SK-N-MC (cell line): ENCODE results near the gene TBL3.
A peak's percentile ranks its signal among the peaks of the same experiment; 100 is the strongest.

Experiments used
- DNase-seq: peaks from one replicate; pipeline ENCODE4 v3.0.0-alpha.2; 2011; ENCODE audit warnings: low read depth, low spot score
- H3K27ac ChIP-seq: fragments of 200-600 bp; sonication (generic); 2 replicates; pipeline ENCODE4 v1.5.1; 2016; ENCODE audit warnings: mixed run types
- H3K36me3 ChIP-seq: fragments of 200-600 bp; sonication (generic); 2 replicates; pipeline ENCODE4 v1.6.1; 2017; ENCODE audit warnings: antibody characterized with exemption, low read length, mixed read lengths; ENCODE audit not compliant: insufficient read depth
- H3K4me3 ChIP-seq: fragments of 200-600 bp; sonication (generic); 2 replicates; pipeline ENCODE4 v1.5.1; 2016
- H3K9ac ChIP-seq: fragments of 200-600 bp; sonication (generic); 2 replicates; pipeline ENCODE4 v1.8.0; 2017; ENCODE audit warnings: mixed run types, mixed read lengths; ENCODE audit not compliant: insufficient read length
- H3K9me3 ChIP-seq: fragments of 200-600 bp; sonication (generic); 2 replicates; pipeline ENCODE4 v1.6.1; 2017; ENCODE audit warnings: low read depth, mild to moderate bottlenecking, antibody characterized with exemption, low read length, moderate library complexity, mixed read lengths
- EZH2 ChIP-seq: fragments of 200-600 bp; sonication (generic); IDR thresholded peaks from one replicate; pipeline ENCODE4 v1.6.1; 2017; ENCODE audit warnings: antibody characterized with exemption
- FOXP2 ChIP-seq: optimal IDR thresholded peaks from 2 replicates; pipeline ENCODE3; 2011; ENCODE audit warnings: mild to moderate bottlenecking, moderate library complexity; ENCODE audit not compliant: insufficient read depth; ENCODE audit errors: extremely low read length, control extremely low read depth
- POLR2AphosphoS5 ChIP-seq: IDR thresholded peaks from 2 replicates; pipeline ENCODE4 v1.6.1; 2012; ENCODE audit warnings: mild to moderate bottlenecking, low read depth, low read length, borderline replicate concordance

Gene TBL3

DNA sequence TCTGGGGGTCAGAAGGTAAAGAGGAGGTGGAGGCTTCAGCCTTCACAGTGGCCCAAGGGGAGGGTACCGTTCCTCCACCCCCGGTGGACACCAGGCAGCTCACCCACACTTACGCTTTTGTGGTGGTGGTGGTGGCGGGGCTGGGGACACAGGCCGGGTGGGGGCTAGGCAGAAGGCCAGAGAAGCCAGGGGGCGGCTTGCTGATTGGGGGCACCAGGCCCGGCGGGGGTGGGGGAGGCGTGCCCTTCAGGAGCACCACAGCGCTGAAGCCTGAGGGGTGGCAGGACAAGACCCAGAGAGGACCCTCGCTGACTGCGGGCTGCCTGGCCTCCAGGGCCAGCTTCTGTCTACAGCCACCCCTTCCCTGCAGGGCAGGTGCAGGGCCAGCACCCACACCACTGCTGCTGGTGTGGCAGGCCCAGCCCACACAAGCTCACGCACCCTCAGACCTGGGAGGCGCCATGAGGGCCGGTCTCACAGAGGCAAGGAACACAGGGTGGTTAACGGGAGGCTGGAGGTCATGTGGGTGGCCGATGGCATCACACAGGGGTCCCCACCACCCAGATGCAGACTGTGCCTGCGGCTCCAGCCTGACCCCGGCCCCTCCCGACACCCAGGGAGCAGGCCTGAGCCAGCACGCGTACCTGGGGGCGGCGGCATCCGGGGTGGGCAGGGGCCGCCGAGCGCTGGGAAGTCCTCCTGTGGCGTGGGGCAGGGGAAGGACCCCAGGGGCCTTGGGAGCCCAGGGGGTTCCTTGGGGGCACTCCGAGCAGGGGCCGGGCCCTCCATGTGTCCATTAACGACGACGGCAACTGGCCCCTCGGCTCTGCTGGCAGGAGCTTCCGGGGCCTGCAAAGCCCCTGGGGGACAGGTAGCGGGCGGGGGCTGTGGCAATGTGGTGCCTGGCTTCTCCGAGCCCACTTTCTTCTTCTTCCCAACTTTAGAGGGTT lies 27.3 kb downstream of the TBL3 start:
- Histone ChIP-seq H3K27ac (0 out of 2 replicates have a peak overlapping the region, but pooled peaks have one; percentile 9), H3K36me3 (peaks cover 58% of the 10 kb centered on the region; the same call in 1 of the 2 replicates), H3K9me3 (no peaks in the 10 kb centered on the region), H3K4me3 (no peak overlapping the region), H3K9ac (no peak overlapping the region)
- no peak for DNase-seq
- TF ChIP-seq POLR2AphosphoS5 (no peak), FOXP2 (no peak), EZH2 (no peak)

GRCh38 chr16:1999866-2000514 lies 28.1 kb downstream of the TBL3 start:
- Histone ChIP-seq H3K4me3 (no peak overlapping the region), H3K36me3 (peaks cover 58% of the 10 kb centered on the region; the same call in 1 of the 2 replicates), H3K9ac (no peak overlapping the region), H3K9me3 (no peaks in the 10 kb centered on the region), H3K27ac (no peak overlapping the region)
- DNase-seq = no peak
- TF ChIP-seq EZH2 (no peak), FOXP2 (no peak), POLR2AphosphoS5 (no peak)

DNA sequence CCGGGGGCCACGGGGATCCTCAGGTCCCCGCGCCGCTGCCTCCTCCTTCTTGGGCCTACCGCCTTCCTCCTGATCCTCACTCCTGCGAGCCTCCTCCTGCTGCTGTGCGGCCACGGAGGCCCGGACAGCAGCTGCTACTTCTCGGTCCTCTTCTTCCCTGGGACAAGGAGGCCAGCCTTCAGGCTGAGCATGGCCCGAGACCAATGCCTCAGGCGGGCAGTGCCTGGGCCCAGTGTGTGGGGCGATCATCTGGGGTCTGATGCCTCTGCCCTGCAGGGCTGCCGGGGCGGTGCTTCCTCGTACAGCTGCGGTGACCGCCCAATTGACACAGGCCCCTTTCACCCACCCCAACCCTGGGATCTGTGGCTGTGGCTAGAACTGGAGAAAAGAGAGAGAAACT lies 29.2 kb downstream of the TBL3 start:
- no peaks in the 10 kb centered on the region for H3K9me3 ChIP-seq
- no peak overlapping the region for H3K27ac ChIP-seq
- DNase-seq = no peak
- no peak overlapping the region for H3K4me3 ChIP-seq
- no peak for TF ChIP-seq EZH2
- no peak for TF ChIP-seq POLR2AphosphoS5
- TF ChIP-seq FOXP2 = no peak
- no peak overlapping the region for H3K9ac ChIP-seq
- peaks cover 58% of the 10 kb centered on the region; the same call in 1 of the 2 replicates for H3K36me3 ChIP-seq

DNA sequence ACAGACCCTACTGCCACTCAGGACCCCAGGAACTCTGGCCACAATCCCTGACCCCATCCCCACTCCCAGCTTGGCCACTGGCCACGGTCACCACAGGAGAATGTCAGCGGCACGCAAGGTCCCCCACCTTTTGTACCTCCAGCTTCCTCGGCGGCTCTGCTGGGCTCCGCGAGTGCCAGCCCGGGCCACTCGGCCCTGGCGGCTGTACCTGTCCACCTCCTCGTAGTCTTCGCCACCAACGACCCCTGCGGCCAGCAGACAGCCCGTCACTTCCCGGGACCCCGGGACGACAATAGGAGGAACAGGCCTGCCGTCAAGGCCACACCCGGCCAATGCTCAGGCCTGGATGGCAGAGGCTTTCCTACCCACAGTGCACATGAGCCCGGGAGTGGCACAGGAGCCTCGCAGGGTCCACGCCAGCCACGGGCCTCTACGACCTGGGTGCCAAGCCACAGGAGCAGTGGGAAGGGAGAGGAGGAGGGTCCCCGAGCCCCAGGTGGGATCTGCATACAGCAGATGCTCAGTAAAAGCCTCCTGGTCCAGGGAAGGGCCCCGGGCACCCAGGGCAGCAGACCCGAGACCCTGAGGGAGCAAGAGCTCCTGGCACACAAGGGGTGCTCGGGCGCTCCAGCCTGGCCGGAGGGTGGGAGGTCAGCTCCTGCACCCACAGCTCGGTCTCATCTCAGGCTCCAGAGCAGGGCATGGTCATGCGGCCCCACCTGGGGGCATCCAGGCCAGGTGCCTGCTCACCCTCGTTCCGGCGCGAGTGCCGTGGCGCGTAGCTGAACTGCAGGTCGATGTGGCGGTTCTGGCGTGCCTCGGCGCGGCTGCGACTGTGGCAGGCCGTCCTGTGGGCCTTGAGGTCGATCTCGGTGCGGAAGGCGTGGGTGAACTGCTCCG lies 29.9 kb downstream of the TBL3 start:
- H3K27ac ChIP-seq = no peak overlapping the region
- TF ChIP-seq POLR2AphosphoS5 (no peak), EZH2 (no peak), FOXP2 (no peak)
- peaks cover 56% of the 10 kb centered on the region; the same call in 1 of the 2 replicates for H3K36me3 ChIP-seq

DNA sequence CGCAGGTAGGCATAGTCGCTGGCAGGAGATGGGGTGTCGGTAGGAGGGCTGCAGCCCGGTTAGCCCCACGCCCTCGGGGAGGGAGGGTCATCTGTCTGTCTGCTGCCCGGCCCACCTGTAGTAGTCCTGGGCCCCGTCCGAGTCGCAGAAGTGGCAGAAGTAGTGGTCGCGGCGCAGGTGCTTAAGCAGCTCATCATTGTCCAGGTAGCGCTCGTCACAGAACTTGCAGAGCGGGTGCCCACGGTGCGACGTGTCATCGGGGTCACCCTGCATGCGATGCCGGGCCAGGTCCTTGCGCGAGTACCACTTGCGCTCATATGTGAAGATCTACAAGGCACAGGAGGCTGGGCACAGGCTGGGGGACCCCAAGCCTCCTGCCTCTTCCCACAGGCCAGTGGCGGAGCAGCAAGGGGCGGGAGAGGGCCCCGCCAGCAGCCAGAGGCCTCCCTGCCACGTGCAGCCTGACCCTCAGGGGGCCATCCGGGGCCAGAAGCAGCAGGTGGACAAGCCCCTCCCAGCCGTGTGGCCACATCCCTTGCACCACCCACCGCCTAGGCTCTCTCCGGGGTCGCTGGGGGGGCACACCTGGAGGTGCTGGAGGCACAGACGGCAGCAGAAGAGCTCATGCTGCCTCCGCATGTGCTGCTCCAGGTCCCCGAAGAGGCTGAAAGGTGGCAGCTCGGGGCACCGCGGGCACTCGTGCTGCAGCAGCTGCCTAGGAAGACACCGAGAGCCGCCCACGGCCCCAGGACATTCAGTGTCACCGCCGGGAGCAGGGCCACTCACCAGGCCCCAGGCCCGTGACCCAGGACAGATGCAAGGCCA lies 30.8 kb downstream of the TBL3 start:
- H3K36me3 ChIP-seq = peaks cover 53% of the 10 kb centered on the region; the same call in 1 of the 2 replicates
- no peaks in the 10 kb centered on the region for H3K9me3 ChIP-seq
- no peak for TF ChIP-seq POLR2AphosphoS5
- TF ChIP-seq EZH2 = no peak
- no peak for TF ChIP-seq FOXP2
- H3K9ac ChIP-seq = no peak overlapping the region
- no peak for DNase-seq
- no peak overlapping the region for H3K27ac ChIP-seq
- H3K4me3 ChIP-seq = no peak overlapping the region

More for the DNA sequence above, 29.9 kb downstream of the TBL3 start:
- Histone ChIP-seq H3K9me3 (no peaks in the 10 kb centered on the region), H3K4me3 (no peak overlapping the region), H3K9ac (no peak overlapping the region)
- no peak for DNase-seq

GRCh38 chr16:2003231-2003826 lies 31.5 kb downstream of the TBL3 start:
- Histone ChIP-seq H3K27ac (no peak overlapping the region), H3K9me3 (no peaks in the 10 kb centered on the region), H3K4me3 (no peak overlapping the region), H3K36me3 (peaks cover 55% of the 10 kb centered on the region; the same call in 1 of the 2 replicates), H3K9ac (no peak overlapping the region)
- DNase-seq = no peak
- TF ChIP-seq POLR2AphosphoS5 (no peak), EZH2 (no peak), FOXP2 (no peak)

GRCh38 chr16:2003827-2004641 lies 32.2 kb downstream of the TBL3 start:
- TF ChIP-seq EZH2 (no peak), POLR2AphosphoS5 (no peak), FOXP2 (no peak)

More at GRCh38 chr16:2003827-2004641, 32.2 kb downstream of the TBL3 start:
- no peak overlapping the region for H3K27ac ChIP-seq
- peaks cover 51% of the 10 kb centered on the region; the same call in 1 of the 2 replicates for H3K36me3 ChIP-seq
- H3K9me3 ChIP-seq = no peaks in the 10 kb centered on the region
- H3K9ac ChIP-seq = no peak overlapping the region
- no peak overlapping the region for H3K4me3 ChIP-seq
- no peak for DNase-seq
